ENCODE results near the gene TTI1.
"Not testable (repeated sequence)": the region's sequence is repeated elsewhere in the genome, so short reads cannot be mapped to it uniquely, and the experiment has no call there.

GRCh38 chr20:37963483-37963882 is 69.8 kb downstream of the TTI1 start:
- TF ChIP-seq, protein P1, sequence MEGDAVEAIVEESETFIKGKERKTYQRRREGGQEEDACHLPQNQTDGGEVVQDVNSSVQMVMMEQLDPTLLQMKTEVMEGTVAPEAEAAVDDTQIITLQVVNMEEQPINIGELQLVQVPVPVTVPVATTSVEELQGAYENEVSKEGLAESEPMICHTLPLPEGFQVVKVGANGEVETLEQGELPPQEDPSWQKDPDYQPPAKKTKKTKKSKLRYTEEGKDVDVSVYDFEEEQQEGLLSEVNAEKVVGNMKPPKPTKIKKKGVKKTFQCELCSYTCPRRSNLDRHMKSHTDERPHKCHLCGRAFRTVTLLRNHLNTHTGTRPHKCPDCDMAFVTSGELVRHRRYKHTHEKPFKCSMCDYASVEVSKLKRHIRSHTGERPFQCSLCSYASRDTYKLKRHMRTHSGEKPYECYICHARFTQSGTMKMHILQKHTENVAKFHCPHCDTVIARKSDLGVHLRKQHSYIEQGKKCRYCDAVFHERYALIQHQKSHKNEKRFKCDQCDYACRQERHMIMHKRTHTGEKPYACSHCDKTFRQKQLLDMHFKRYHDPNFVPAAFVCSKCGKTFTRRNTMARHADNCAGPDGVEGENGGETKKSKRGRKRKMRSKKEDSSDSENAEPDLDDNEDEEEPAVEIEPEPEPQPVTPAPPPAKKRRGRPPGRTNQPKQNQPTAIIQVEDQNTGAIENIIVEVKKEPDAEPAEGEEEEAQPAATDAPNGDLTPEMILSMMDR (IDR thresholded peaks at IDR 0.05; ENCODE audit: borderline replicate concordance, extremely low read depth, low read length, poor library complexity, severe bottlenecking), result not testable (repeated sequence)
- TF ChIP-seq EZH2 (IDR thresholded peaks at IDR 0.05; ENCODE audit: borderline replicate concordance, low read depth, low read length, severe bottlenecking), result not testable (repeated sequence)
